ENCODE results near the gene RBL2.

DNA sequence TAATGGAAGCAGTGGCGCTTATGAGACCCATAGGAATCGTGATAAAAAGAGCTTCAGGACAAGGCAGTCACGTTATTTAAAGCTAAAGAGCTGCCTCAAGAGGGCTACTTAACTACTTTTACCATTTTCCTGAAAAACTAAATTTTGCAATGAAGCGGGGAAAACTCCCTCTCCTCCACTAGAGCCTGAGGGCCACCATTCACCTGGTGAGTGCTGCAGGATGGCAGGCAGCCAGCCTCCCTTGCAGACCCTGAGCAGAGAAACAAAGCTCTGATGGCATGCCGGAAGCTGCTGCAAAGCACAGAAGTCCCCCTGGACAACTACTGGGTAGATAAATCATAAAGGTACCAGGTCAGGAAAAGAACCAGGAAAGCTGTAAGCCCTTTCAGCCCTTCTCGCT is 60.4 kb downstream of the RBL2 start:
- TF ChIP-seq EZH2 (IDR thresholded peaks at IDR 0.05; ENCODE audit: borderline replicate concordance, insufficient read depth, low read length, poor library complexity, severe bottlenecking) (no peak), EP300 (conservative IDR thresholded peaks at IDR 0.05; ENCODE audit: poor library complexity, severe bottlenecking) (no peak), RAD21 (conservative IDR thresholded peaks at IDR 0.05) (no peak), POLR2AphosphoS5 (IDR thresholded peaks at IDR 0.05) (no peak)
- TF ChIP-seq, protein P1, sequence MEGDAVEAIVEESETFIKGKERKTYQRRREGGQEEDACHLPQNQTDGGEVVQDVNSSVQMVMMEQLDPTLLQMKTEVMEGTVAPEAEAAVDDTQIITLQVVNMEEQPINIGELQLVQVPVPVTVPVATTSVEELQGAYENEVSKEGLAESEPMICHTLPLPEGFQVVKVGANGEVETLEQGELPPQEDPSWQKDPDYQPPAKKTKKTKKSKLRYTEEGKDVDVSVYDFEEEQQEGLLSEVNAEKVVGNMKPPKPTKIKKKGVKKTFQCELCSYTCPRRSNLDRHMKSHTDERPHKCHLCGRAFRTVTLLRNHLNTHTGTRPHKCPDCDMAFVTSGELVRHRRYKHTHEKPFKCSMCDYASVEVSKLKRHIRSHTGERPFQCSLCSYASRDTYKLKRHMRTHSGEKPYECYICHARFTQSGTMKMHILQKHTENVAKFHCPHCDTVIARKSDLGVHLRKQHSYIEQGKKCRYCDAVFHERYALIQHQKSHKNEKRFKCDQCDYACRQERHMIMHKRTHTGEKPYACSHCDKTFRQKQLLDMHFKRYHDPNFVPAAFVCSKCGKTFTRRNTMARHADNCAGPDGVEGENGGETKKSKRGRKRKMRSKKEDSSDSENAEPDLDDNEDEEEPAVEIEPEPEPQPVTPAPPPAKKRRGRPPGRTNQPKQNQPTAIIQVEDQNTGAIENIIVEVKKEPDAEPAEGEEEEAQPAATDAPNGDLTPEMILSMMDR (IDR thresholded peaks at IDR 0.05; ENCODE audit: poor library complexity, severe bottlenecking) = no peak

Measured in neural cell (in vitro differentiated cells).